Measurements from ENCODE around the gene PARP12.
A peak's percentile ranks its signal among the peaks of the same experiment; 100 is the strongest.
"Not testable (repeated sequence)": the region's sequence is repeated elsewhere in the genome, so short reads cannot be mapped to it uniquely, and the experiment has no call there.

The PARP12 gene, protein sequence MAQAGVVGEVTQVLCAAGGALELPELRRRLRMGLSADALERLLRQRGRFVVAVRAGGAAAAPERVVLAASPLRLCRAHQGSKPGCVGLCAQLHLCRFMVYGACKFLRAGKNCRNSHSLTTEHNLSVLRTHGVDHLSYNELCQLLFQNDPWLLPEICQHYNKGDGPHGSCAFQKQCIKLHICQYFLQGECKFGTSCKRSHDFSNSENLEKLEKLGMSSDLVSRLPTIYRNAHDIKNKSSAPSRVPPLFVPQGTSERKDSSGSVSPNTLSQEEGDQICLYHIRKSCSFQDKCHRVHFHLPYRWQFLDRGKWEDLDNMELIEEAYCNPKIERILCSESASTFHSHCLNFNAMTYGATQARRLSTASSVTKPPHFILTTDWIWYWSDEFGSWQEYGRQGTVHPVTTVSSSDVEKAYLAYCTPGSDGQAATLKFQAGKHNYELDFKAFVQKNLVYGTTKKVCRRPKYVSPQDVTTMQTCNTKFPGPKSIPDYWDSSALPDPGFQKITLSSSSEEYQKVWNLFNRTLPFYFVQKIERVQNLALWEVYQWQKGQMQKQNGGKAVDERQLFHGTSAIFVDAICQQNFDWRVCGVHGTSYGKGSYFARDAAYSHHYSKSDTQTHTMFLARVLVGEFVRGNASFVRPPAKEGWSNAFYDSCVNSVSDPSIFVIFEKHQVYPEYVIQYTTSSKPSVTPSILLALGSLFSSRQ

DNA sequence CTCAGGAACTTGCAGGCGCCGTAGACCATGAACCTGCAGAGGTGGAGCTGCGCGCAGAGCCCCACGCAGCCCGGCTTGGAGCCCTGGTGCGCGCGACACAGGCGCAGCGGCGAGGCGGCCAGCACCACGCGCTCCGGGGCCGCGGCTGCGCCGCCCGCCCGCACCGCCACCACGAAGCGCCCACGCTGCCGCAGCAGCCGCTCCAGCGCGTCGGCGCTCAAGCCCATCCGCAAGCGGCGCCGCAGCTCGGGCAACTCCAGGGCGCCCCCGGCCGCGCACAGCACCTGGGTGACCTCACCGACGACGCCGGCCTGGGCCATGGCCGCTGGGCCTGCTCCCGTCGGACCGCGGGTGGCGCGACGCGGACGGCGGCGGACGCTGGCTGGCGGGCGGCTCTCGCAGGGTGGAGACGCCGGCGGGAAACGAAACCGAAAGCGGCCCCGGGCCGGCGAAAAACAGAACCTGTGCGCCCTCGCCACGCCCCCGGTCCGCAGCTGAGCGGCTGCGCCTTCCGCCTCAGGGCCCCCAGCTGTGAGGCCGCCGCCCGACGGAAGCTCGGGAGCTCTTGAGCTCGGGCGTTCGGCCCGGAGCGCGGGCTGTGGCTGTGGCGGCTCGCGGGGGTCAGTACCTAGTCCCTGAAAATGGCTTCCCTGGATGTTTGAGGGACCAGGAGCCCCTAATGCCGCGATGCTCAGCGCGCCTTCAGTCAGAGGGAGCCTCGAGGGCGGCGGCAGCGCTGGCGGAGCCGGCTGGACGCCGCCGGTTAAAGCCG is at the start of gene PARP12:
TSS of gene PARP12 (minus strand) at position 424 of the 772 bp plus-strand sequence. CDS start at position 320, 104 bp downstream.
- peak; percentile 62 for DNase-seq (ENCODE audit: low spot score)

DNA sequence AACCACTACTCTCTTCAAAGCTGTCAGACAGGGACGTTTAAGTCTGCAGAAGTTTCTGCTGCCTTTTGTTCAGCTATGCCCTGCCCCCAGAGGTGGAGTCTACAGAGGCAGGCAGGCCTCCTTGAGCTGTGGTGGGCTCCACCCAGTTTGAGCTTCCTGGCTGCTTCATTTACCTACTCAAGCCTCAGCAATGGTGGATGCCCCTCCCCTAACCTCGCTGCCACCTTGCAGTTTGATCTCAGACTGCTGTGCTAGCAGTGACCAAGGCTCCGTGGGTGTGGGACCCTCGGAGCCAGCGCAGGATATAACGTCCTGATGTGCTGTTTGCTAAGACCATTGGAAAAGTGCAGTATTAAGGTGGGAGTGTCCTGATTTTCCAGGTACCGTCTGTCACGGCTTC is 46.0 kb upstream of the PARP12 start:
- DNase-seq (ENCODE audit: low spot score): not testable (repeated sequence)

DNA sequence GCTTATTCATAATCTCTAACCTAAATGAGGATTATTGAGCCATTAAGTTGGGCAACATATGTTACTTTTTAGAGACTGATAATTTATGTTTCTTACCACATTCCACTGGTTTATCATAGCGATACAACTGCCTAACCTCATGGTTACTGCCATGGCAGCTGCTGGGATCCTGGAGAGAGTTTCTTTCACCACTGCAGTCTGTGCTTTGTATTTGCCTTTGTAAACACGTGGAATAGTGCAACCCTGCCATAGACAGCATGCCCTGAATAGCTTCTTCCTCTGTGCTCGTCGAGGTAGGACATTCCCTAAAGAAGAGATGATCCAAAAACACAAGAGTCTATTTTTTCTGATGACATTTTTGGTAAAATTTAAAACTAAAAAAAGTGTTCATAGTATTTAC is 33.7 kb upstream of the PARP12 start:
- DNase-seq (ENCODE audit: low spot score): no peak

DNA sequence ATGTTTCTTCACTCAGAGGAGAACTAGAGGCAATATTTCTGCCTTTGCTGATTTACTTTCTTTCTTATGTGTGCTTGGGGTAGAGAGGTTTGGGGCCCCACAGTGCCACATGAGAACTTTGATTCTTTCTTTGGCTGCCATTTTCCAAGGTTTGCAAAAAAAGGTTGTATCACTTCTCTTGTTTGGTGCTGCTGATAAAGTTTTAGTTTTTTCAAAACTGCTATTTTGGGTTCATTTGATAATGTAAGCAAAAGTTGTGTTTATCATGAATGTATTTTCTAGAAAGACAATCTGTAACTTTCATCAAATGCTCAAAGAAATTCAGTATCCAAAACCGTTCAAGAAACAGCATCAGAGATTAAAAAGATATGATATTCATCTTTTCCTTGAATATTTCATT is 30.6 kb upstream of the PARP12 start:
- no peak for DNase-seq (ENCODE audit: low spot score)

DNA sequence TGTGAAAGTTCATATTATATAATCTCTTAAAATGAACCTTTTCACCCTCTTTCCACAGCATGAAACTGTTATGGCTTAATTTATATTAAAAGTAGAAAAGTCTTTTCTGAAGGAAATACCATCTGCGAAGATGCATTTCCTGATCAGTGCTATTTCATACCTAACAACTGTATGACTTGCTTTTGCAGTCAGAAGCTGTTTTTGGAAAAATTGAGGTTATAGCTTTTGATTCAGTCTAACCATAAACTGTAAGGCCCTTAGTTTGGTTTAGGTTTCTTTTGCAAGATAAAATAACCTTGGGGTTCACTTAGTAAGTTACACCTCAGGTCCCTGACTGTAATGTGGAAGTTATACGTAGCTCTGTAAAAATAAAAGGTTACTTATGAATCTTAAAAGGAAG is 22.7 kb upstream of the PARP12 start:
- no peak for DNase-seq (ENCODE audit: low spot score)

DNA sequence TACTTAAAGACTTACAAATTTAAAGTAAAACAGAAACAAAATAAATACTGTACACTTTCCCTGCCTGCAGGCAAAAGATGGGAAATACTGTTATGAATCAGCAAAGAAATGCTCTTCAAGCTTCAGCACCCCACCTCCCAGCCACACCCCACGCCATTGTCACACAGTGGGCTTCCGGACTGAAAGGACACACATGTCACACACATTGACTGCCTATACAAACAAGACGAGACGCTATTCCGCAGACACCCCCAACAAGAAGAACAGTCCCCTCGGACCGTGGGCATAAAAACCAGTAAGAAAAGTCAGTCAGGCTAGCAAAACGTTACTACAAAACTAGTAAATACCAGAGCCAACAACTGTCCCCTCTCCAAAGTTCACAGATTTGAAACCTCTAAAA is 22.2 kb upstream of the PARP12 start:
- no peak for DNase-seq (ENCODE audit: low spot score)

DNA sequence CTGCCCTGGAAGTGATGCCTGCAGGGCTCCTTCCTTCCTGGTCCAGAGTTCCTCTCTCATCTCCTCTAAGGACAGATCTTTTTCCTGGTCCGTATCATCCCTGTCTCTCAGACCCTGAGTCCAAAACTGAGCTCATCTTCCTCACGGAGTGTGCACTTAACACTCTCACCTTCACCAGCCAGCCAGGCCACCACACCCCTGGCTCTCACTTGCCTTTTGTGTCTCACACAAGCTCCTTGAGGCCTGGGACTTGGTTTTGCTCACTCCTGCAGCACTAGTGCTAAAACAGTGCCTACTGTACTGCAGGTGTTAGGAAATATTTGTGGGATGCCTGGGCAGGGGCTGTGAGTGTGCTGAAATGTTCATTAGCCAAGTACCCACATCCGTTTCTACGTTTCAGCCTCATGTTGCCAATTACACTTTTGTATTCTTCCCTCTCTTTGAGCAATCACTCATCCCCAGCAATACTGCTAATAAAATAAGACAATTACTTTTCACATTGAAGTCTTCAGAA is 21.4 kb upstream of the PARP12 start:
- no peak for DNase-seq (ENCODE audit: low spot score)

DNA sequence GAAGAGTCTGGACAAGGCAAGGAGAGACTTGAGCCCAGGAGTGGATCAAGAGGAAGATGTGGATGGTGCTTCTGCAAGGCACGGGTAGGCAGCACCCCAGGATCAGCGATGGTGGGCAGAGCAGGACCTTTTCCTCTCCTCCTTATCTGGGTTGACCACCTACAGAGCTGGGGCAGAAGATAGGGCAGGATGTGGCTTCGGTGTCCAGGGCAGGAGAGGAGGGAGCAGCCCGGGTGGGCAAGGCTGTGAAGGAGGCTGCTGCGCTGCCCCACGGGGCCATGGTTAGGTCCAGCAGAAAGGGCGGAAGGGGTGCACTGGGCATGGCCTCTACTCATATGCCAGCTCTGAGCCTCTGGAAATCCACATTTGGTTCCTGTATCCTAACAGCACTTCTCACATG is 20.0 kb upstream of the PARP12 start:
- DNase-seq (ENCODE audit: low spot score): no peak

DNA sequence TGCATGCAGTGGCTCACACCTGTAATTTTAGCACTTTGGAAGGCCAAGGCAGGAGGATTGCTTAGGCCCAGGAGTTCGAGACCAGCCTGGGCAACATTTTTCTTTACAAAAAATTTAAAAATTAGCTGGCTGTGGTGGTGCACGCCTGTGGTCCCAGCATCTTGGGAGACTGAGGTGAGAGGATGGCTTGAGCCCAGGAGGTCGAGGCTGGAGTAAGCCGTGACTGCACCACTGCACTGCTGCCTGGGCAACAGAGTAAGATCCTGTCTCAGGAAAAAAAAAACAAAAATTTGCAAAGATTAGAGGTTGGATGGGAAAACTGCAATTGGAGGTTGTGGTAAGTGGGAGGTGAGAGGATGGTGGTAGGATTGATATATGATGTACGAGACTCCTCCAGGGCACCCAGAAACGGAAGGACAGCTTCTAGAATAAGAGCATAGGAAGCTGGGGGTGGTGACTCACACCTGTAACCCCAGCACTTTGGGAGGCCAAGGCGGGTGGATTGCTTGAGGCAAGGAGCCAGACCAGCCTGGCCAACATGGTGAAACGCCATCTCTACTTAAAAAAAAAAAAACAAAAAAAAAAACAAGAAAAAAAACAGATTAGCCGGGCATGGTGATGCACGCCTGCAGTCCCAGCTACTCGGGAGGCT is 19.1 kb upstream of the PARP12 start:
- no peak for DNase-seq (ENCODE audit: low spot score)

DNA sequence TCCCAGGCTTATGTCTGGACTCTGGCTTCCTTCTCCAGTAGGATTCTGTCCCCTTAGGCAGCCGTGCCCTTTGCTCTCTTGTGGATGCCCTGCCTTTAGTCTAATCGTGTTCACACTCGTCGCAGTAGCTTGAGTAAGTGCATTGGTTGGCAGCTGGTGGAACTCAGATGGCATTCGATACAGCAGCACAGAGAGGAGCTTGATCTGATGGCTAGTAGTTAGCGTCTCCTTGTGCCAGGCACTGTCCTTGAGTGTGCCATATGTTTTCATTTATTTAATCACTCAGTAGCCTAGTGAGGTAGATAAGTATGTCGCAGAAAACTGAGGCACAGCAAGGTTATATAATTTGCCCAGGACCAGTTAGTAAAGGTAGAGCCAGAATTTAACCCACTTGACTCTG is 18.2 kb upstream of the PARP12 start:
- DNase-seq (ENCODE audit: low spot score): no peak

DNA sequence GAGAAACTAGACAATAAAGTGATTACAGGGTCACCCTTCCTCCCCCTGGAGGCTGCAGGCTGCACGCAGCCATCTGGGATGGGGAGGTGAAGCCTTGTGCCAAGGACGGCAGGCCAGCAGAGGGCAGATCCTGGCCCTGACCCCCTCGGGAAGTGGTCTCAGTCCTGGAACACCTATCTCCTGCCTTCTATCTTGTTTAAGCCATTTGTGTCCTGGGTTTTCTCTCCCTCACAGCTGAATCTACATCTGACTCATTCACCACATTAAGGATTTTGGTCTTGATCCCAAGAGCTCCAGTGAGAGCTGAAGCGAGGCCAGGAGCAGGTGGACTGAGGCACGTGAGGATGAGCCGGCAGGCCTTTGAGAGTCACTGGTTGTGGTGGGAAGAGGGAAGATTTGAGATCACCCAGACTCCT is 16.4 kb upstream of the PARP12 start:
- DNase-seq (ENCODE audit: low spot score): peak; percentile 62

DNA sequence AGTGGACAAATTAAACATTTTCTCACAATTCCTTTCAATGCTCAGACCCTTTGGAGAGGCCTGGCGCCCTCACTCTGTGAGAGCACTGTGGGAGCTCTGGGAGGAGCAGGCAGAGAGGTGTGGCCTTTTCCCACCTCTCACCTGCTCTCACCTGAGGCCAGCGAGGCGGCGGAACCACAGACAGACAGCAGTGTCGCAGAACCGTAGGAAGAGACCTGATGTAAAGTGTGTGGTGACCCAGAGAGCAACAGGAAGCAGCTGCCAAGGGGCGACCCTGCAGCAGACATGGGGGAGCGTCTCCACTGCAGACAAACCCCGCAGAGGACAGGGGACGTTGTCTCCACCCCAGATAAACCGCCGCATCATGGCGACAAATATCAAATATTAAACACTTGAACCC is 15.6 kb upstream of the PARP12 start:
- no peak for DNase-seq (ENCODE audit: low spot score)

DNA sequence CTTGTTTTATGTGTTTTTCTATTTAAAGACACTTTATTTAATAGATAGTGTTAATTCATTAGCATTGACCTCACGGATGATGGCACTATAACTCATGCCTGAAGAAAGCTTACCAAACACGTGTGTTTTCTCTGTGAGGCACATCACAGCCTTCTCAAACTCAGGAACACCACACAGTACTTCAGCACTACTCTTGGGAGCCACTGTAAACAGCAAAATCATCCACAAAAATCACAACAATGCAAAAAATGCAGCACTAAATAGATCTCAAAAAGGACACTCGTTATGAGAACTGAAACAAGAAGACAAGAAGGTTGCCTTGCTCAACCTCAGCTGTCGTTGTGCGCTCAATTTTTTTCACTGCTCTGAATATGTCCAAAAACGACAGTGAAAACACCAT is 12.0 kb upstream of the PARP12 start:
- no peak for DNase-seq (ENCODE audit: low spot score)

DNA sequence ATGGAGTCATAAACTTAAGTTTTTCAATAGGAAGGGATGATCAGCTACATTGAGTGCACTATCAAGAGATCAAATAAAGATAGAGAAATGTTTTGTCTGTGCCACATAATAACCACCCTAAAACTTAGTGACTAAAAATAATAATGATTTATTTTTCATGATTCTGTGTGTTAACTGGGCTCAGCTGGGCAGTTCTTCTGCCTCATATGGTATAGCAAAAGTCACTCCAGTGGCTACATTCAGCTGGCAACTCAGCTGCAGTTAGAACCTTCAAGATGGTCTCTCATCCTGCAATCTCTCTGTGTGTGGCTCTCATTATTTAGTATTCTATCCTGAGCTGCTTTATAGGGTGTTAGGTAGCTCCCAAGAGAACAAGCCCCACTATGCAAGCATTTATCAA is 7.8 kb upstream of the PARP12 start:
- DNase-seq (ENCODE audit: low spot score): no peak

DNA sequence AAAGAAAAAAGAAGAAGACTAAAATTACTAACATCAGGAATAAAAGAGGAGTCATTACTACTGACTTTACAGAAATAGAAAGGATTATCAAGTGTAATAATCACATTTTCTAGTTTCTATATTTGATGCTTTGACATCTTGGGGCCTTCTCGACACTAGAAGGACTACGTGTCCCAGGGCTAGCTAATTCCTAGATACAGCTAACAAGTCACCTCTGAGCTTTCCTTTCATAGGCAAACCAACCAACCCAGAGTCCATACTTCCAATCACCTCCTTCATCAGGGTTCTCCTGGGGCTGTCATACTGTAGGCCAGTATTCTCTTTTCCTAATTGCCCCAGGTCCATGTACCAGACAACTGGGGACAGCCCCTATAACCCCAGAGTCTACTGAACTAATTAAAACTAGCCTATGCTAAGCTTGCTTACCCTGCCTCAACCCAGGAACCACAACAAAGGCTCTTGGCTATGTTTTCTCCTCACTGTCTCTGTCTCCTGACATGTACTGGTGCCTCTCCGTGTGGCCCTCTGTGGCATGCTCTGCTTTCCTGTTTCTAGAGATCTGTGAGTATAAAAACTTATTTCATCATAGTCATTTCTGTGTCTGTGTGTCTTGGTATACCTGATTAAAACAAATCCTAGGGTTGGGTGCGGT is 6.7 kb upstream of the PARP12 start:
- no peak for DNase-seq (ENCODE audit: low spot score)

DNA sequence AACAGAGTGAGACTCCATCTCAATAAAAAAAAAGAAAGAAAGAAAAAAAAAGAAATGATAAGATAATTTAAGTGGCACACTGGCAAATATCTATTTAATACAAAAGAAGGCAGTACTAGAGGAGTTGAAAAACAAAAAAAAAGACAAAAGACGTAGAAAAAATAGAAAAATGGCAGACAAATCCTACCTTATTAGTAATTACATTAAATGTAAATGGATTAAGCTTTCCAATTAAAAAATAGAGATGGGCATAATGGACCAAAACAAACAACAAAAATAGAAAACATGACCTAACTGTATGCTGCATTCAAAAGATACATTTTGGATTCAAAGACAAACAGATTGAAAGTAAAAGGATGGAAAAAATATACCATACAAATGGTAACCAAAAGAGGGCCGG is 5.3 kb upstream of the PARP12 start:
- no peak for DNase-seq (ENCODE audit: low spot score)

DNA sequence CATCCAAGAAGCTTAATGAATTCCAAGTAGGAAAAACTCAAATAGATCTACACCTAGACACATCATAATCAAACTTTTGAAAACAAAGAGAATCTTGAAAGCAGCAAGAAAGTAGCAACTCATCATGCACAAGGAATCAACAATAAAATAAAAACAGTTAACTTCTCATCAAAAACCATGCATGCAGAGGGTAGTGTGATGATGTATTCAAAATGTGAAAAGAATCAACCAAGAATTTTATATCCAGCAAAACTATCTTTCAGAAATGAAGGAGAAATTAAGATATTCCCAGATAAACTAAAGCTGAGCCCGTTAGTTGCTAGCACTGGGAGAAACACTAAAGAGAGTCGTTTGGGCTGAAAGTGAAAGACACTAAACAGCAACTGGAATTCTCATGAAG is 4.3 kb upstream of the PARP12 start:
- DNase-seq (ENCODE audit: low spot score): no peak

DNA sequence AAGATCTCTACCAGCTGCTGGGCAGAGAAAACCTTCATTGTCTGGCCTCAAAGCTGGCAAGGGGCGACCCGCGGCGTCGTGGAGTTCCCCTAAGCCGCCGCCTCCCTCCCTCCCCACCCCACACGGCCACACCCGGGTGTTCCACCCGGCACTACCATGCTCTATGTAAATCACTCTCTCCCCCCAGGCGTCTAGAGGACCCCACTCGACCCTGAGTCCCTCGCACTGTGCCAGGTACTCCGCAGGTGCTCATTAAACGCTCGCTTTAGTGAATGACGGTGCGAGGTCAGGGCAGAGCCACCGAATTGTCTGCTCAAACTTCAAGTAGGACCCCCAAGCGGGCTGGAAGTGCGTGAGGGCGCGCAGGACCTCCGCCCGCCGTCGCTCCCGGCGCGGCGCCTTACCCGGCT is 628 bp downstream of the PARP12 start:
- no peak for DNase-seq (ENCODE audit: low spot score)

DNA sequence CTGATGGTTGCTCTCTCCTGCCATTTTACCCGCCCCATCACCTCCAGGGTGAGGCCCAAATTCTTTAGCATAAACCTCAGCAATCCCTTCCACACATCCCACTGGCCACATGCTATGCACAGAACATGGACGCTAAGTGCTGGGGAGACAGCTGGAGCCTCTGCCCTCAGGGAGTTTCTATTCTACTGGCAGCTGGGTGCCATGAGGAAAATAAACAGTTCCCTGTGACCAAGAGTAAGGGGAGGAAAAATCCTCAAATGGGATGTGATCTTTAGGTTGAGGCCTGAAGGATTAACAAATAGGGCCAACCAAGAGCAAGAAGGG is 1.2 kb downstream of the PARP12 start:
- DNase-seq (ENCODE audit: low spot score): no peak

DNA sequence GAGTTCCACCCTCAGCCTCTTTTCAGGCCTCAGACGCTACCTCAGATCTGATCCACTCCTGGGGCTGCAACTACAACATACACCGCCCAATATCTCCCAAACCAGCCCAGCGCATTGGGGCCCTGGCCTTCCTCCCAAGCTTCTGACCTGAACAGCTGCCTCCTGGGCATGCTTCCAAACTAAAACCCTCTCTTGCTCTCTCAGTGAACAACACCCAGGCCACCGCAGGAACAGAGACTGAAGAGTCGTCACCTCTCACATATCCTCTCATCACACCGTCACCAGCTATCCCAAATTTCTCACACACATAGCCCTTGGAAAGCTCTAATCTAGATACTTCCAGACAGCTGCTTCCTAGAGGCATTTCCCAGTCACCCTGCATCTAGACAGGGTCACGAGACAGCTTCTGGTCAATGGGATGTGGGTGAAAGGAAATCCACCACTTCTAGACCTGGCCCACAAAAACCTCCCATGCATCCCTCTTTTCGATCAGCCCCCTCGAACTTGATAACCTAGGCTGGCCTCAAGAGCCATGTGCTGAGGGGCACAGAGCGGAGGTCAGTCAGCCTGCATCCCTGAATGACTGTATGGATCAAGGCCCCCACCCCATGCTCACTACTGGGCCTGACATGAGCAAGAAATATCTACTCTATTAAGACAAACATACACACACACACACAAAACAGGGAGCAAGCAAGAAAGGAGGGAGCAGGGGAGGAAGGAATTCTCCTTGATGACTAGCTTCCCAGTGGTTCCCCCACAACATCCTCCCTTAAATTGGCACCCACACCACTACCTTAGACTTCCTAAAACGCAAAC is 1.8 kb downstream of the PARP12 start:
- no peak for DNase-seq (ENCODE audit: low spot score)

DNA sequence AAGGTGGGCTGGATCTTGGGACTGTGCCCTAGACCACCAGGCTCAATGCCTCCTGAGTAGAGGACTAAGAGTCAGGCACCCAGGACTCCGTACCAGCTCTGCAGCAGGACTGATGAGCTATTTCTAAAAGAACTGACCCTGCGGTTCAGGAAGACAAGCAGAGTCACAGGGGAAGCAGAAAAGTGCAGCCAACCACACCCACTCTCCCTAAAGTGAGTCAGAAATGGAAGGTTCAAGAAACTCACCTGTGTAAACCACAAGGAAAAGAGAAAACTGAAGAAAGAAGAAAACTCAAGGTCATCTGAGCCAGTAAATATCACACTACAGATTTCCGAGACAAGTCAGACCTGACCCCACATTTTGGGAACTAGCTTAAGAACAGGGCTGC is 2.5 kb downstream of the PARP12 start:
- no peak for DNase-seq (ENCODE audit: low spot score)

Data from HuH-7.5 (cell line).